ENCODE results near the gene SLC15A4.

DNA sequence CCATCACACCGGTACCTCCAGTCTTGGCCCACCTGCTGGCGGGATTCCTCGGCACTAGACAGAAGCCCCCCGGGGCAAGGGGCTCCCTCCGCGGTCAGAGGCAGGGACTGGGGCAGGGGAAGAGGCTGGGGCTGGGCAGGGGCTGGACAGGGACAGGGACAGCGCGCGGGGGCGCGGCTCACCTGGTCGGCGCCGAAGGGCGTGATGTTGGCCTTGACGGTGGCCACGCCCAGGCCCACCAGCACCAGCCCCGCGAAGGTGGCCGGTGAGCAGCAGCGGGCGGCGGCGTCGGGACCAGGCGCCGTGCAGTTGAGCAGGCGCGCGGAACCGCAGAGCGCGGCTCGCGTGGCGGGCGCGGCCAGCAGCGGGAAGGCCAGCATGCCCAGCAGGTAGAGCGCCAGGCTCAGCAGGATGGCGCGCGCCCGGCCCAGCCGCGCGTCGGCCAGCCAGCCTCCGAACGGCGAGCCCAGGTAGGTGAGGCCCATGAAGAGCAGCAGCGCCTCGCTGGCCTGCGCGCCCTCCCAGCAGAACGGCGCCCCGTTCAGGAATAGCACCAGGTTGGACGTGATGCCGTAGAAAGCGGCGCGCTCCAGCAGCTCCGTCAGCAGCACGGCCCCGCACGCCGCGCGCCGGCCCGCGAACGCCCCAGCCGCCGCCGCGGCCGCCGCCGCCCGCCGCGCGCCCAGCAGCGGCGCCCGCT, 392 bp downstream of the SLC15A4 start:
- no peak for TF ChIP-seq RAD21 (IDR thresholded peaks at IDR 0.05; ENCODE audit: low read length)
- no peak for TF ChIP-seq CTCF (IDR thresholded peaks at IDR 0.05)
- TF ChIP-seq EP300 (IDR thresholded peaks at IDR 0.05; ENCODE audit: borderline replicate concordance in 1 of 2, low read depth in 1 of 2, low read length in 1 of 2), result no peak
- TF ChIP-seq SMC3 (IDR thresholded peaks at IDR 0.05; ENCODE audit: low read depth, low read length), result no peak
- TF ChIP-seq YY1 (IDR thresholded peaks at IDR 0.05; ENCODE audit: low read depth), result no peak
- no peak for TF ChIP-seq TAF1 (IDR thresholded peaks at IDR 0.05; ENCODE audit: borderline replicate concordance, low read depth, low read length)
- no peak for TF ChIP-seq RCOR1 (IDR thresholded peaks at IDR 0.05; ENCODE audit: low read length)
- TF ChIP-seq RXRA (IDR thresholded peaks at IDR 0.05; ENCODE audit: borderline replicate concordance, low read depth), result no peak
- no peak for TF ChIP-seq CHD2 (IDR thresholded peaks at IDR 0.05; ENCODE audit: low read length, partially characterized antibody)
- TF ChIP-seq SIN3A (IDR thresholded peaks at IDR 0.05; ENCODE audit: borderline replicate concordance, low read depth, low read length), result no peak
- TF ChIP-seq POLR2AphosphoS5 (IDR thresholded peaks at IDR 0.05; ENCODE audit: low read depth, low read length), result no peak

All from SK-N-SH (cell line).